Fibroblast of skin of right biceps (primary cell): ENCODE results near the gene NRARP.

ENCODE experiments used
- DNase-seq: peaks from one replicate; pipeline ENCODE4 v3.0.0-alpha.2; 2013

Gene NRARP

GRCh38 chr9:137275588-137276472, 26.2 kb downstream of the NRARP start:
- no peak for DNase-seq

- DNase-seq: no peak
These were observed 26.9 kb downstream of the NRARP start for GRCh38 chr9:137275203-137275587.

DNA sequence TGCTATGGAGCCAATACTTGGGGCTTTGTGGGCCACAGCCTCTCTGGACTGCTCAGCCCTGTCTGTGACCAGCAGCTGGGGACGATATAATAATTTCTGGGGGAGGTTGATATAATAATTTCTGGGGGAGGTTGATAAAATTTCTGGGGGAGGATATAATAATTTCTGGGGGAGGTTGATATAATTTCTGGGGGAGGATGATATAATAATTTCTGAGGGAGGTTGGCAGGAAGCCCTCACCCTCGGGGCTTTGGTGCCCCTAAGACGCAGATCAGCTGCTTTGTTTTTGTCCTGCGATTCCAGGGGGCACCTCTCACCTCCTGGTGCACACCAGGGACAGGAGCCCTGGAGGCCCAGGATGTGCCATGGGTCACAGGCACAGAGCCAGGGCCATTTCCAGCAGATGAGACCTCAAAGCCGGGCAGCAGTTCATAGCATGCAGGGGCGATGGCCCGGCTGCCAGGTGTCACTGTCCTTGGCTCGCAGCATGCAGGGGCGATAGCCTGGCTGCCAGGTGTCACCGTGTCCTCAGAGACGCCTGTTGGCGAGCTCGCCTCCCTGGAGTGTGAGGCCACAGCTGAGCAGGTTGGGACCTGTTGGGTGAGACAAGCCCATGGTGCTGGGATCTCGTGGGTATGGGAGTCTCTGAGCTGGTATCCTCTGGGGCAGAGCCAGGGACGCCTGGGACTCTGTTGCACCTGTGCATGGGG, 28.3 kb downstream of the NRARP start:
- no peak for DNase-seq

GRCh38 chr9:137273095-137273490, 29.0 kb downstream of the NRARP start:
- no peak for DNase-seq

DNA sequence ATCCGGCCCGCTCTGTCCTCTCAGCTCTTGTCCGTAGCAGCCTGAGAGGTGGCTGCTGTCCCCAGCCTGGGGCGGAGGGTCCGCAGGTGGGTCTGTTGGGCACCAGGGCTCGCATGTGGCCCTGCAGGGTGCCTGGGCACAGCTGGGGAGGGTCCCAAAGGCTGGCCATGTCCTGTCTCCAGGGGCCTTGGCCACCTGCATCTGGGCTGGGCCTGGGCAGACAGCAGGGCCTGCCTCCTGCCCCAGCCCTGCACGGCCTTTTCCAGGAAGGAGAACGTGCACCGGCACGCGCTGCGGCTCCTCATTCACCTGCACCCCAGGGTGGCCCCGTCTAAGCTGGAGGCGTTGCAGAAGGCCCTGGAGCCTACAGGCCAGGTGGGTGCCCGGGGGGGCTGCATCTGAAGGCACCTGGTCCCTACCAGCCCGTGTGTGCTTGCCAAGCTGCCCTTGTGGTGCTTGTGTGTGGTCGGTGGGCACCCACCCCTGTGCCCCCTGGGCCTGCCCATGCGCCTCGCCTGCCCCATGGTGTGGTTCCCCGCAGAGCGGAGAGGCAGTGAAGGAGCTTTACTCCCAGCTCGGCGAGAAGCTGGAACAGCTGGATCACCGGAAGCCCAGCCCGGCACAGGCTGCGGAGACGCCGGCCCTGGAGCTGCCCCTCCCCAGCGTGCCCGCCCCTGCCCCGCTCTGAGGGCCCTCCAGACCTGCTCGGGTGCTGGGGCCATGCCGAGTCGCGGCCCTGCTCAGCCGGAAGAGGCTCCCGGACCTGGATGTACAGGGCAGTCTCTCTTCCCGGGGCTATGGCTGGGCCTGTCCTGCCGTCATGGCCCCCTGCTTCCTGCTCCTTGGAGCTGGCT, 29.6 kb downstream of the NRARP start:
- no peak for DNase-seq

- no peak for DNase-seq
These were observed 30.4 kb downstream of the NRARP start for GRCh38 chr9:137271696-137272076.

- DNase-seq: no peak
These were observed 31.0 kb downstream of the NRARP start for GRCh38 chr9:137270929-137271695.

DNA sequence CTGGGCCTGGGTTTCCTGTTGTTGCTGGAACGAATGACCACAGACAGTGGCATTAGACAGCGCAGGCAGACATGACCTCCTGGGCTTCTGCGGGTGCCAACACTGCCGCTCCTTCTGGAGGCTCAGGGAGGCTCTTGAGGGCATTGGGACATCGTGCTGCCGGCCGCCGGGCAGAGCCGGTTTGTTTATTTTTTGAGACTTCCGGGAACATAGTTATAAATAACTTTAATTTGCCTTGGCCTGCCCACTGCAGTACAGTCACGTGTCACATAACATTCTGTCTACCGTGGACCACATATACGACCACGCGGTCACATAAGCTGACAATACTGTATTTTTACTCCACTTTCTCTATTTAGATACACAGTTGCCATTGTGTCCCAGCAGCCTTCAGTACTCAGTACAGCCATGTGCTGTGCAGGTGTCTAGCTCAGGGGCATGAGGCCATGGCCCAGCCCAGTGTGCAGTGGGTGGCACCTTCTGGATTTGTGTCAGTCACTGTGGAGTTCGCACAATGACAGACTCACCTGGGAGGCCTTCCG, 32.8 kb downstream of the NRARP start:
- DNase-seq: no peak

- no peak for DNase-seq
These were observed 33.4 kb downstream of the NRARP start for GRCh38 chr9:137268538-137269201.

DNA sequence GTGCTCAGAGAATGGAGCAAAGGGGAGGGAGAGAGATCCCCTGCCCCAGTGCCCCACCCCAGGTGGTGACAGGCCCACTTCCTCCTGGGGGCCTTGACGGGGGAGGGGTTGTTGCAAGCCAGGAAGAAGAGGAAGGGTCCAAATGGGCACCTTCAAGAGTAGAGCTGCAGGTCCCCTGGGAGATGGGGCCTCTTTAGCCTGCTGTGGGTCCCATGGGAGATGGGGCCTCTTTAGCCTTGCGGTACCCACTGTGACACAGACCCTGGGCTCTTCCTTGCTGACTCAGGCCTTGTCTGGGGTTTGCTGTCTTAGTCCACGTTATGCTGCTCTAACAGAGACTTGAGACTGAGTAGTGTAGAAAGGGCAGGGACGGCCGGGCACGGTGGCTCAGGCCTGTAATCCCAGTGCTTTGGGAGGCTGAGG, 34.1 kb downstream of the NRARP start:
- DNase-seq: no peak

DNA sequence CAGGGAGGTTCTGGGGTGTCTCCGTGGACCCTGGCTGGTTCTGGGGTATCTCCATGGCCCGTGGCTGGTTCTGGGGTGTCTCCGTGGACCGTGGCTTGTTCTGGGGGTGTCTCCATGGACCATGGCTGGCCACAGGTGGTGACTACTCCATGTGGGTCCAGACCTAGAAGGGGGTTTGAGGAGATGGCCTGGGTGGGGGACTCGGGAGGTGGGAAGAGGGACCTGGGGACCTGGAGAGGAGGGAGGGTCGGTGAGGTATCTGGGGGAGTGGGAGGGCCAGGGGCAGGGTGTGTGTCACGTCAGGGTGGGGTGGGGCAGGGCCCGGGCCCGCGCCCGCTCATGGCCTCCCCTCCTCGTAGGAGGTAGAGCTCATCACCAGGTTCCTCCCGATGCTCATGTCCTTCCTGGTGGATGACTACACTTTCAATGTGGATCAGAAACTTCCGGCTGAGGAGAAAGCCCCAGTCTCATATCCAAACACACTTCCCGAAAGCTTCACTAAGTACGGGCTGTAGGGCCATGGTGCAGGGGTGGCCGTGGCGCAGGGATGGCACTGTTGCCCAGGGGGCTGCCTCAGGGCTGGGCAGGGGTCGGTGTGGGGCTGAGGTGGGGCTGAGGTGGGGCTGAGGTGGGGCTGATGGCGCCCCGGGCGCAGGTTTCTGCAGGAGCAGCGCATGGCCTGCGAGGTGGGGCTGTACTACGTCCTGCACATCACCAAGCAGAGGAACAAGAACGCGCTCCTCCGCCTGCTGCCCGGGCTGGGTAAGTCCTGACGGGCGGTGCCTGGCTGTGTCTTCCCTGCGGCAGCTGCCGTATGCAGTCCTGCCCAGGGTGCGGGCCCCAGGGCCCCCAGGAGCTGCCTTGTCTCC, 35.3 kb downstream of the NRARP start:
- DNase-seq: no peak

- DNase-seq: no peak
These were observed 35.9 kb downstream of the NRARP start for GRCh38 chr9:137266162-137266527.

GRCh38 chr9:137265496-137266161, 36.4 kb downstream of the NRARP start:
- no peak for DNase-seq

- no peak for DNase-seq
These were observed 38.0 kb downstream of the NRARP start for GRCh38 chr9:137264067-137264466.

GRCh38 chr9:137263506-137263905, 38.6 kb downstream of the NRARP start:
- no peak for DNase-seq

GRCh38 chr9:137262909-137263285, 39.2 kb downstream of the NRARP start:
- no peak for DNase-seq

GRCh38 chr9:137262173-137262908, 39.7 kb downstream of the NRARP start:
- peak; percentile 37 for DNase-seq

GRCh38 chr9:137256856-137257255, 45.2 kb downstream of the NRARP start:
- no peak for DNase-seq

DNA sequence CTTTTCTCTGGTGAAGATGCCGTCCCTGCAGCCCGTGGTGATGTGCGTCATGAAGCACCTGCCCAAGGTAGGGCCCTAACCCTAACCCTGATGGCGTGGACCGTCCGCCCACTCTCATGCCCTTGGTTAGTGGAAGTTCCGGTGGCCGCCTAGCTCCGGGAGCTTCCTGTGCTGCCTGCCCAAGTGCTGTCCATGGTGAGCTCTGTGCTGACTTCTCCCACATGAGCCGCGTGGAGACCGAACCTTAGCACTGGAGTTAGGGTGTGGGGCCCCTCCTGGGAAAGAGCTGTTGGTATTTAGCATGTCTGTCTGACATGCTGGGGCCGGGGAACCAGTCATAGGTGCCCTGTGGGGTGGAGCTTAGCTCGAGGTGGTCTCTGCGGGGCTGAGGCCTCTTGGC, 45.7 kb downstream of the NRARP start:
- no peak for DNase-seq
